NCI-H748 (cell line): ENCODE results near the gene TRPC4.
"Not testable (repeated sequence)": the region's sequence is repeated elsewhere in the genome, so short reads cannot be mapped to it uniquely, and the experiment has no call there.

Source experiments
- DNase-seq: peaks from one replicate; lab custom pipeline; 2025; ENCODE audit not compliant: unreplicated experiment; lab: John Stamatoyannopoulos, UW

Gene TRPC4

DNA sequence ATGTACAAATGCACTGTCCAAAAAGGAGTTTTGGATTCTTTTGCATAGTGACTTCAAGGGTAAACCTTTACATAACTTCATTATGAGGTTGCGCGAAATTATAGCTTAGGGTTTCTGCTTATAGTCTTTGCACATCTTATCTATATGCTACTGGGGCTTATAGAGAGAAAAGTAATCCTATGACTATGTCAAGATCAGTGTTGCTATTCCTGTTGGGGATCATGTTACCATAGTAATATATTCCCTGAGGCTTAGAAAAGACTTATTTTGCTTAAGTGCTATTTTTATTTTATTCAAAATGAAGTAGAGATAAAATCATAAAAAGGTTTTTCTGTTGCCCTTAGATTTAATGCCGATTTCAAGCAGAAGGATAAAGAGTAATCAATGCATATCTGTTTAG is 256.3 kb downstream of the TRPC4 start:
- no peak for DNase-seq

DNA sequence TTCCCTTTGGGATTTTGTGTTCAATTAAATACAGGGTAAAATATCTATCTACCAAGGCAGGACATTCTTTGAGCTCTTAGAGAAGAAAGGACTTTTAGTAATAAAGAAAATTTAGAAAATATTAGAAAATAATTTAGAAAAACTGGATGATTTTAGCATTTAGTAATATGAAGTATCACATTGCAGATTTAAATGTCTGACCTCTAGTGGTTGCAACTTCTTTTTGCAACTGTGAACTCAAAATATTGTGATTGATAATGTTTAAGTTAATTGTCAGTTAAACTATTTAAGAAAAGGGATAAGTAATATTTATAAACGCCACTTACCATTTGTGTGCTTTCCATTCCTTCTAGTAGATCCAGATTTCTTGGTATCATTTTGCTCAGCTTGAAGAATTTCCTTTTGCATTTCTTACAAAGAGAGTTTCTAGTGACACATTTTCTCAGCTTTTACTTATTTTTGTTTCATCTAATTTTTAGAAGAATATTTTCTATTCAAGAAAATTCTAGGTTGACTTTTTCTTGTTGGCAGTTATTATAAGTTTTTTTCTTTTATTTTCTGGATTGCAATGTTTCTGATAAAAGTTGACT is 260.7 kb downstream of the TRPC4 start:
- no peak for DNase-seq

DNA sequence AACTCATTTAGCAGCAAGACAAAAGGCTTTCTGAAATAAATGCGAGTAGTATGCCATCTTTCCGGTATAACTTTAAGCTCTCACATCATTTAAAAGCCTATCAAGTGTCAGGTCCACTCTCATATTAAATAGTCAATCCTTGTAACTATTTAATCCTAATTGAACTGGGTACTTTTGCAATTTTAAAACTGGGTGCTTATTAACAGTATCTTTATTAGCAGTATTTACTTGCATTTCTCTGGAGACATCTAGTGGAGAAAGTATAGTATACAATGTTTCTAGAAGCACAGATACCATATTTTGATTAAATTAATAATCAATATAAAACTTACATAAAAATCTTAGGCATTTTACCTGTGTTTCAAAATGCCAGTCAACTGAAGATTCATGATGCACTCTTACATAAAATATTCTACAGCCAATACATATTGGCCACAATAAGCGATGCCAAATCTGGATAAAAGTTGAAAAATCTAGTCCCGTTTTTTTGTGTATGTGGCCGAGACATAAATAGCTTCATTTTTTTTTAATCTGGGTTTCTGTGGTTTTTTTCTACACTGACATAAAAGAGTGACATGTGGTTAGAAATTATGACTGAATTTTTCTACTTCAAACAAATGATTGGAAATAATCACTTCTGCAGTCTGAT is 266.7 kb downstream of the TRPC4 start:
- DNase-seq: peak; percentile 46

GRCh38 chr13:37601648-37602440 is 267.7 kb downstream of the TRPC4 start:
- no peak for DNase-seq

DNA sequence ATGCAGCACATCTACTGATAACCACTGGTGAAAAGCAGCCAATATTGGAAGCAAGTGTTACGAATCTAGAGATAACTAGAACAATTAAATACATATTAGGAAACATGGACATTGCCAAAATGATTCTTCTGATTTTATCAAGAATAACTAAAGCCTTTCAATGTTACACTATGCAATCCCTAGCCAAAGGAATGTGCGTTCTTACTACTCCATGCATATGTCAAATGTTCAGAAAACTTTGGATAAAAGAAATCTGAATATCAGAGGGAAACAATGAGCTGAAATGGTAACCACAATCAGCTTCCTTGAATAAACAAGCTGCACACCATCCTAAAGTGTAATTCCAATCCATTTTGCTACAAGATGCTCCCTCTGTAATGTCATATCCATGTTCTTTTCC is 270.1 kb downstream of the TRPC4 start:
- DNase-seq: no peak

- DNase-seq: no peak
Observed at GRCh38 chr13:37598597-37598996, 271.0 kb downstream of the TRPC4 start, which contains the start of gene POSTN. TSS of gene POSTN (minus strand) at chr13:37598768. CDS start at chr13:37598726, 42 bp downstream.

GRCh38 chr13:37597477-37598025 is 272.0 kb downstream of the TRPC4 start:
- peak; percentile 67 for DNase-seq

- no peak for DNase-seq
Observed at GRCh38 chr13:37596805-37597204, 272.8 kb downstream of the TRPC4 start.

GRCh38 chr13:37595162-37595561 is 274.4 kb downstream of the TRPC4 start:
- no peak for DNase-seq

DNA sequence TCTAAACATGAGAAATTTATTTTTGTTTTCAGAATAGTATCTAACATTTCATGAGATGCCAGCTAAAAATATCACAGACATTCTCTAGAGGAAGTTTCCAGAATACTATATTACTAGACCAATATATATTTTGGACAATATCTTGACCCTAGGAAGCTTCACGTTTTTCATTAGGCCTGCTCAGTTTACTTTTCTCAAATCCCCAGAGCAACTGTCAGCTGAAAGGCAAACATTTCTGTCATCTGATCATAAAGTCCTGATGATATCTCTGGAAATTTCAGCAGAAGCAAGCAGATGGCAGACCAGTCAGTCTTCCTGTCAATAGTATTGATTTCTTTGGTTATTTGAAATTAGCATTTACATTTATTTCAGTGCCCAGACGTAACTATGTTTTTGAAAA is 275.0 kb downstream of the TRPC4 start:
- peak; percentile 18 for DNase-seq

- not testable (repeated sequence) for DNase-seq
Observed at GRCh38 chr13:37589381-37589780, 280.2 kb downstream of the TRPC4 start.

DNA sequence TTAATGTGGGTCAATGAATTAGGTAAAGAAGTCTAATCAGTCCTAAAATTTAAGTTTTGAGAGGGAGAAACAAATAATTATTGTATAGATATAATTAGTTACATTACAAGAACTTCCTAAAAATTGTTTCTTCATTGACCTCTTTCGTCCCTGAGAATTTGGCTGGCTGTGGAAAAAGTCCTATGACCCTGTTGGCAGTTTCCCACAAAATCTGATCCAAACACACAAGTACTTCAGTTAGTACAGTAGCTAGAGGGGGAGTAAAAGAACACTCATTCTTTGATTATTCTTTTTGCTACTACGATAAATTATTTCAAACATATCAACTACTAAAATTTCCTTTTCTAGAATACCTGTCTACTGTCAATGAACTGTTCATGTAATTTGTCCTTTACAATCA is 282.3 kb downstream of the TRPC4 start:
- no peak for DNase-seq
